Right lobe of liver (tissue), 6 donors: Measurements from ENCODE around the gene LIG1. TPM values are rescaled to one million over a fixed set of nuclear protein-coding genes. Genes with fewer than 3 reads are reported as not detected.
"Not testable (repeated sequence)": the region's sequence is repeated elsewhere in the genome, so short reads cannot be mapped to it uniquely, and the experiment has no call there.

Source experiments
- ATAC-seq, 4 donors: fragments of 200-7000 bp; cut with Tn5 transposase; one replicate each; pipeline ENCODE4 v1.9.1; 2020; ENCODE audit warnings: mild to moderate bottlenecking in 4 of 4, moderate library complexity in 4 of 4
- DNase-seq, 3 donors: peaks; one replicate each; pipeline ENCODE4 v3.0.0-alpha.2; 2020
- H3K27ac ChIP-seq, 3 donors: fragments of 200-600 bp; one replicate each; pipeline ENCODE4 v1.8.0; 2022
- H3K27me3 ChIP-seq, 2 donors: fragments of 200-600 bp; one replicate each; pipeline ENCODE4 v1.8.0; 2022
- H3K36me3 ChIP-seq, 4 donors: fragments of 200-600 bp; sonication (generic) in 1 of 4; one replicate each; pipeline versions ENCODE4 v1.5.1 to v1.8.0; 2017 to 2022; ENCODE audit warnings: control low read depth in 1 of 4
- H3K4me1 ChIP-seq, 4 donors: fragments of 200-600 bp; sonication (generic) in 1 of 4; one replicate each; pipeline versions ENCODE4 v1.5.1 to v1.8.0; 2017 to 2022; ENCODE audit warnings: control low read depth in 1 of 4
- H3K4me3 ChIP-seq, 3 donors: fragments of 200-600 bp; one replicate each; pipeline ENCODE4 v1.8.0; 2022
- H3K9me3 ChIP-seq, 4 donors: fragments of 200-600 bp; sonication (generic) in 1 of 4; one replicate each; pipeline versions ENCODE4 v1.5.1 to v1.8.0; 2017 to 2022; ENCODE audit warnings: control low read depth in 1 of 4
- CTCF ChIP-seq, 4 donors: fragments of 200-600 bp in 3 of 4; fragments of 450-650 bp in 1 of 4; IDR thresholded peaks; one replicate each; pipeline versions ENCODE4 v1.5.1 to v1.8.0; 2016 to 2022; ENCODE audit warnings: antibody characterized with exemption in 4 of 4, mild to moderate bottlenecking in 2 of 4
- POLR2A ChIP-seq: fragments of 450-650 bp; IDR thresholded peaks from one replicate; pipeline ENCODE4 v1.6.1; 2017; ENCODE audit warnings: antibody characterized with exemption, mild to moderate bottlenecking
- WGBS: methylation state at CpG from one replicate; pipeline ENCODE4 v1.1.6; 2018; ENCODE audit warnings: low coverage, low lambda C conversion rate; ENCODE audit not compliant: insufficient coverage; ENCODE audit errors: missing lambda C conversion rate; 5-methylcytosine and 5-hydroxymethylcytosine counted together
- intact Hi-C, 2 donors: fragments of 100-400 bp; cut with DNase I; formaldehyde crosslinking; loops; one replicate each; pipeline versions ENCODE4 v1.11.2 to v1.14.1; 2022
- total RNA-seq, 6 experiments: library from RNA; depleted of rRNA in 2 of 6; stranded (reverse); fragments of >200 nt in 2 of 6; fragmentation: NEBNext Ultra II Directional in 3 of 6; extraction: Animal tissue kit (Norgen Biotek cat#: 25700) in 3 of 6; gene quantifications; one replicate each; pipeline versions ENCODE4 v1.1.0 to v1.2.4, GENCODE V29; 2016 to 2023
- donor health status: DM: no; HTN: yes; CAD: no.
- donor health status: DM: no; HTN: no; CAD: no.
- donor health status: DM: no; HTN: no; CAD: no.
- donor health status: DM: no; HTN: yes; CAD: no.
- donor health status: DM: no; HTN: yes; CAD: no.

Gene LIG1
- total RNA-seq, 6 experiments from 2014 or later, result 5.2 to 16.6 (median 7.7) TPM

GRCh38 chr19:48090281-48090802, 79.8 kb downstream of the LIG1 start:
- Histone ChIP-seq H3K4me3 (no peak overlapping the region), H3K9me3 (no peaks in the 10 kb centered on the region), H3K27ac (no peak overlapping the region), H3K4me1 (no peaks in the 10 kb centered on the region), H3K36me3 (no peaks in the 10 kb centered on the region), H3K27me3 (no peaks in the 10 kb centered on the region)
- WGBS, result 47% methylated on average over 3 of the region's 5 CpGs
- TF ChIP-seq POLR2A (no peak), CTCF (IDR thresholded peaks at IDR 0.05) (no peak)
- intact Hi-C loops, result no loop called here
- DNase-seq (peak in 1 of 3 donors; percentile 3), ATAC-seq (no peak)

GRCh38 chr19:48088991-48089390, 81.2 kb downstream of the LIG1 start:
- ATAC-seq, H3K9me3 ChIP-seq, DNase-seq, H3K4me3 ChIP-seq, intact Hi-C loops, H3K4me1 ChIP-seq, H3K36me3 ChIP-seq, H3K27me3 ChIP-seq, H3K27ac ChIP-seq: not testable (repeated sequence)
- 100% methylated on average over 2 of the region's 6 CpGs for WGBS

- Histone ChIP-seq H3K27me3 (no peaks in the 10 kb centered on the region), H3K4me1 (no peaks in the 10 kb centered on the region), H3K36me3 (no peaks in the 10 kb centered on the region), H3K27ac (no peak overlapping the region), H3K4me3 (no peak overlapping the region), H3K9me3 (no peaks in the 10 kb centered on the region)
- intact Hi-C loops, result no loop called here
- 40% methylated on average over 1 of the region's 7 CpGs for WGBS
- DNase-seq (no peak), ATAC-seq (no peak)
- TF ChIP-seq CTCF (IDR thresholded peaks at IDR 0.05) (no peak), POLR2A (no peak)
Observed at GRCh38 chr19:48085904-48086864, 84.0 kb downstream of the LIG1 start.

- ATAC-seq, result no peak
Observed at GRCh38 chr19:48085076-48085475, 85.1 kb downstream of the LIG1 start.

More at GRCh38 chr19:48085076-48085475, 85.1 kb downstream of the LIG1 start:
- Histone ChIP-seq H3K27me3 (no peaks in the 10 kb centered on the region), H3K36me3 (no peaks in the 10 kb centered on the region), H3K4me1 (no peaks in the 10 kb centered on the region), H3K4me3 (no peak overlapping the region), H3K27ac (no peak overlapping the region), H3K9me3 (no peaks in the 10 kb centered on the region)
- DNase-seq, result no peak
- WGBS, result 54% methylated on average over 2 of the region's 3 CpGs
- intact Hi-C loops, result no loop called here
- TF ChIP-seq CTCF (IDR thresholded peaks at IDR 0.05) (no peak), POLR2A (no peak)
